ENCODE data around the gene FHOD3.

FHOD3 gene

DNA sequence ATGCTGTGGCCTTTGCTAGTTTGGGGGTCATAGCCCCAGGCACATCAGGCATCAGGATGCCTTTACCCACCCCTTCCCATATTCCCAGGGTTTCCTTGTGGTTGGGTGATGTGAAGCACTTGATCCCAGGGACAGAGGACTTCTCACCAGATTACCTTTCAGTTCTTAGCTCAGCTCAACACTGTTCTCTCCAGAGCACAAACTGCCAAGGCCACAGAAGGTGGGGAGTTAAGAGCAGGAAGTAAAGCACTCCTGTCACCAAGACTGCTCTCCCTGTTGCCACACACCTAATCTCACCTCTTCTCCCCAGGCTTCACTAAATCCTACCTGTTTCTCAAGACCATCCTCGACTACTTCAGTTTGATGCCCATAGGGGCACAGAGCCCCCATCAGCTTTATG is 25.9 kb downstream of the FHOD3 start:
- DNase-seq, result no peak

DNA sequence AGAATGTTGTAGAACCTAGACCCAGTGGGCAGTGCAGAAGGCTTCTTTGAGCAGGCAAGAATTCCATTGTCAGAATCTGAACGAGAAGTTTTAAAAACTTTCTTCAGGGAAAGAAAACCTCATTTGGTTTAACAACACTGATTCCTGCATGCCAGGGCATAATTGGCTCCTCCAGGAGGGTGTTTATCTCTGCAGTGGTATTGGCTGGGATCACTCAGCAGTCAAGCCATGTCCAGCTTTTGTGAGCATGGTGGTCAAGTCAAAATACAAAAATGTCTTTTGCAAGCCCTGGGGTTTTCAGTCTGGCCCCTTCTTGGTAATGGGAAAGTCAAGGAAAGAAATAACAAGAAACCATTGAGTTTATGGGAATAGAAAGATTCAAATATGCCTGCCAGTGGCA is 28.3 kb downstream of the FHOD3 start:
- DNase-seq, result no peak

DNA sequence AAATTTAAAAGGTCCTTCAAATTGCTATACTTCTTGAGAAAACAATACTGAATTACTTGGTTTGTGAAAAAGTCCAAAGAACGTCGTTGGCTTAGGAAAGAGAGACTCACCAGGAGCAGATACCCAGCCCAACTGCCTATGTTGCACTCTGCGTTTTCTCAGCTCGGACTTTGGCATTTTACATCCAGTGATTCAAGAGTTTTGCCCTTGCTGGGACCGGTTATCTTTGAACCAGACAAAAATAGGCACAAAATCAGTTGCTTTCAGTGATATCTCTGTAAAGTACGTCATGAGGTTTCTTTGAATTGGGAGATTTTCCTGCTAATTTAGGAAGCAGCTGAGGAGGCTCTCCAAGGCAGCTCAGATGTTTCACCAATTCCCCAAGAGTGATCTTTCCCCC is 29.3 kb downstream of the FHOD3 start:
- no peak for DNase-seq

DNA sequence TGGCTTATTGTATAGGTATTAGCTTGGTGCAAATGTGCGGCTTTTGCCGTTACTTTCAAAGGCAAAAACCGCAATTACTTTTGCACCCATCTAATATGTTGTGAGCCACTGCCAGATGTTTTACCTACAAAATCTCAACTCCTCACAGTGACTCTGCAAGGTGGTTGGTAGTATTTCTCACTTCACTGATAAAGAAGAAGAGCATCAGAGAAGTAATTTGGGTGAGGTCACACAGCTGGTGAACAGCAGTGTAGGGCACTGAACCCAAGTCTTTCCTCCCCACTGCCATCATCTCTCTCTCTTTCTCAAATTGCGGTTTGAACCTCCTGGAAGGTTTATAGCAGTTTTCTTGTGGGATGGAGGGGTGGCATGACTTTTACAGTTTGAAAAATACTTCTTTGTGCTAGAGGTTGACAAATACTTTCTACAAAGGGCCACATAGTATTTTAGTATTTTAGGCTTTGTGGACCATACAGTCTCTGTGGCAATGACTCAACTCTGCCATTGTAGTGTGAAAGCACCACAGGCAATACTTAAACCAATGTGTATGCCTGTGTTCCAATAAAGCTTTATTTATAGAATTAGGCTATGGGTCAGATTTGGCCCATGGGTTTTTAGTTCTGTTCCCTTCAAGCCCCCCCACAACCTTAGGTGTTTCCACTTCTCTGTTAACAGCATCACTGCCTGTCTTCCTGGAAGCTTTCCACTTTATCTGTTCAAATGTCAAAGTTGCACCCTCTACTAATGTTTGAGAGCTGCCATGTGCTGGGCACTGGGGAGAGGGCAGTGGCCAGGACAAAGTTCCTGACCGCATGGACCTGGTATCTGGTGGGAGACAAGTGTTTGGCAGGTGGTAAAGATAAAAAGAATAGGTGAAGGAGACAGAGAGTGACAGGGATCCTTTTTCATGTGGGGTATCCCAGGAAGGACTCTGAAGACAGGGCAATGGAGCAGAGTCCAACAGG is 30.1 kb downstream of the FHOD3 start:
- no peak for DNase-seq

DNA sequence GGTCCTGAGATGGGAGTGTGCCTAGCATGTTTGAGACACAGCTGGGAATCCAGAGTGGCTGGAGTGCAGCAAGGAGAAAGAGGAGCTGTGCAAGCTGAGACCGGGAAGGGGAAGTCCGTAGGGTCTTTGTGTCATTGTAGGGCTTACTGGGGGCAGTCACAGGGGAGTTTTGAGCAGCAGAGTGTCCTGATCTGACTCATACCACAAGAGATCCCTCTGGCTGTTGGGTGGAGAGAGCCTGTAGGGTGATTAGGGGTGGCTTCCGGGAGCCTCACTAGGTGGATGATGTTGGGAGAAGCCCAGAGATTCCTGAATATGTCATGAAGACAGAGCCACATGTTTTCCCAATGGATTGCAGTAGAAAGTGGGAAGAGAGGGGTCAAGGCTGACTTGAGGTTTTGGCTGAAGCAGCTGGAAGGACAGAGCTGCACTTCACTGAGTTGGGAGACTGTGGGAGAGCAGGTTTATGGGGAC is 30.9 kb downstream of the FHOD3 start:
- DNase-seq, result no peak

DNA sequence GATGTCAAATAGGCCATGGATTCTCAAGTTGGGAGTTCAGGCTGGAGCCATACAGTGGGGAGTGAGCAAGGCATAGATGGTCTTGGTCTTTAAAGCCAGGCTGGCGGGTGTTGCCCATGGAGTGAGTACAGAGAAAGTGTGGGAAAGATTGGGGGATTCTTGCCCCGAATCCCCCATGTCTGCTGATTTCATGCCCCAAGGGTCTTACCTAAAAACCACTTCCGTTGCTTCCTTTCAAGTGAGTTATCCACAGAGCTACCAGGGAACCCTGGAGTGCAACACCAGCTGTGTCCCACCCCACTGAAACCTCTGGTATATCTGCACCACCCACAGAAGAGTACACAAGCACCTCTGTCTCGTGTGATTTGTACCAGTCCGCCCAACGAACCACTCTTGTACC is 31.4 kb downstream of the FHOD3 start:
- DNase-seq, result no peak

DNA sequence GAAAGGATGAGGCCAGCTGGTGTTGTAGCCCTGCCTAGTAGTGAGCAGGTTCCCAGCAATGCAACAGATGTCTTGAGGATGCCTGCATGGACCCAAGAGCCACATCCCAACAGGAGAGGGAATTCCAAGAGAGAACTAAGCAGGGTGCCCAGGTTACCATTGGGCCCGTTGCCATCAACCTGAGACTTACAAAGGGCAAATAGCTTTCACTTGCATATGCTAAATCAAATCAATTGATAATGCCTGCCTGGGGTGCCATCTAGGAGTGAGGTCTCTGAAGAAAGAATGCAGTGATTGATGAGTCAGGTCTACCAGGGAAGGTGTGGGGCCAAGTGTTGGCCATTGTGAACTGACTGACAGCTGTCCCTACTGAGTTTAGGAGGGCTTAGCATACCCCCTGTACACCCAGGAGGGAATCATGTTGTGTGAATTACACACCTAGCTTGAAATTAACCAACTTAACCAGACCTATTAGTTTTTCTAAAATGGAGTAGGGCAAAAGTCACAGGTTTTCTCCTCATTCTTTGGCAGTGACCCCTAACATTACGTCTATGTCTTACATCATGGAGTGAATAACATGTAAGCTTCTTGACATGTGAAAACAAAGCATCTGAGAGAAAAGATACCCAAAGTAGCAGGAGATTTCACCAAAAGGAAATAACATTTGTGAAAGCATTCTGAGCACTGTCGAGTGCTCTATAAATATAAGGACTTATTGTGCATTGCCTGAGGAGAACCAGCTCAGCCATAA is 32.3 kb downstream of the FHOD3 start:
- no peak for DNase-seq

DNA sequence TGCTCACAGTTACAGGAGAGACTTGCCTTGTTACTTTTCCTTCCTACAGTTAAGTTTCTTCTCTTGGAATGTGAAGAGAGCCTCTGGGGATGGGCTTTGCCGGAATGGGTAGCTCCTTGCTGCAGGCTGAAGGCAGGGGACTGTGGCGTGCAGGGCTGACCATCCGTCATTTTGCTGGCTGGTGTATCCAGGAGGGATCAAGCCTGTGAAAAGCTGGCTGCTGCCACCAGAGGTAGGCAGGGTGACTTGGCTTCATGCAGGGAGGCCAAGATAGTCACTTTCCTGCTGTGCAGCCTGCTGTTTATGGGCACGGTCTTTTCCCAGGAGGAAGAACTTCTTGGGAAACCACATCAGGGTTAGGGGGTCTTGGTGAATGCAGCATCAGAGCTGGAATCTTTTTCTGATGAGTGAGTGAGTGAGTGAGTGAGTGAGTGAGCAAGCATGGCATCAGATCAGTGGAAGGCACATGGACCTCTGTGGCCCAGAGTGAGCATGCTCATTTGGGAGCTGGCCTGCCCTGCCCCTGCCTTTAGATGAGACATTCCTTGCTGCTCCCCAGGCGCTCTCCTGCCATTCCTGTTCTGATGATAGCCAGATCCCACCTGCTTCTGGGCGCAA is 33.0 kb downstream of the FHOD3 start:
- no peak for DNase-seq

DNA sequence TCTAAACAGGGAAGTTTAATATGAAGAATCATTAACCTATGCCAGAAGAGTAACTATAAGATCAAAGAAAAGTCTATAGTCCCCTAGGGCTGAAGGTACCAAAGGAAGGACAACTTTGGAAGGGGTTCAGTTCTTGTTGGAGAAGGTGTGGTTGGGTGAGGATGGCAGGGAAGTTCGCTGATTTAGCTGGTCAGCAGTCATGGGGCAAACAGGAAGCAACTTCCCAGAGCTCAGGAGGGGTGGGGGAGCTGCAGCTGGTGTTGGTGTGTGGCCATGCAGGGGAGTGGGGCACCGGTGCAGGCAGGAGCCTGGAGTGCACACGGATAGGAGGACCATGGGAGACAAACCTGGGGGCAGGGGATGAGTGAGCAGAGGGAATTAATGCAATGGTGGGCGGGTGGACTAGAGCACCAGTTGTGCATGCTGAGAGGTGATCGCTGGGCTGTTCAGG is 34.0 kb downstream of the FHOD3 start:
- DNase-seq, result no peak

DNA sequence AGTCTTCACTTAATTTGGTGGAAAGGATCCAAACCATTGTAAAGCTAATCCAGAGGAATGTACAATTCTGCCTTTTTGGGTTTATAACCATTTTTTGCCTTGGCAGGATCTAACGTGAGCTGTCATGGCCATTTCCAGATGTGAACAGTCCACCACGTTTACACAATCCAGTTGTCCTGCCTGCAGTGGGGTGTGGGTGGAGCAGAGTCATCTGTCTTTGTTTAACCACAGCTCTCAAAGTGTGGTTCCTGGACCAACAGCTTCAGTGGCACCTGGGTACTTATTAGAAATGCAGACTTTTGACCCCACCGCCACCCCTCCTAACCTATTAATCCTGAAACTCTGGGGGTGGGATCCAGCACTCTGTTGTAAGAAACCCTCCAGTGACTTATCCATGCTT is 35.9 kb downstream of the FHOD3 start:
- DNase-seq, result no peak

DNA sequence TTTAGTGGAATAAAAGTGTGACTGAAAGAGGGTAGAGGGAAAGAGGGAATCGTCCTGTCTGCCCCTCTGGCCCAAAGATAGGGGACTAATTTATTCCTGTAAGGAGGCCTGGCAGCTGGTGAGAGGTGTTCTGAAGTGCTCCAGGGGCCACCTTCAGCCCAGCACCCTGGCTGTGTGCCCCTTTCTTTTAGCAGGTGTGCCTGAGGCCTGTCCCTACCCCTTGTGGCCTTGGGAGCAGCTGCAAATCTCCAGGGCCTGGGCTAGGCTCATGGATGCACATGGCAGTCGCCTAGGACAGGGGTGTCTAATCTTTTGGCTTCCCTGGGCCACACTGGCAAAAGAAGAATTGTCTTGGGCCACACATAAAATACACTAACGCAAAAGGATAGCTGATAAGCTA is 37.3 kb downstream of the FHOD3 start:
- no peak for DNase-seq

DNA sequence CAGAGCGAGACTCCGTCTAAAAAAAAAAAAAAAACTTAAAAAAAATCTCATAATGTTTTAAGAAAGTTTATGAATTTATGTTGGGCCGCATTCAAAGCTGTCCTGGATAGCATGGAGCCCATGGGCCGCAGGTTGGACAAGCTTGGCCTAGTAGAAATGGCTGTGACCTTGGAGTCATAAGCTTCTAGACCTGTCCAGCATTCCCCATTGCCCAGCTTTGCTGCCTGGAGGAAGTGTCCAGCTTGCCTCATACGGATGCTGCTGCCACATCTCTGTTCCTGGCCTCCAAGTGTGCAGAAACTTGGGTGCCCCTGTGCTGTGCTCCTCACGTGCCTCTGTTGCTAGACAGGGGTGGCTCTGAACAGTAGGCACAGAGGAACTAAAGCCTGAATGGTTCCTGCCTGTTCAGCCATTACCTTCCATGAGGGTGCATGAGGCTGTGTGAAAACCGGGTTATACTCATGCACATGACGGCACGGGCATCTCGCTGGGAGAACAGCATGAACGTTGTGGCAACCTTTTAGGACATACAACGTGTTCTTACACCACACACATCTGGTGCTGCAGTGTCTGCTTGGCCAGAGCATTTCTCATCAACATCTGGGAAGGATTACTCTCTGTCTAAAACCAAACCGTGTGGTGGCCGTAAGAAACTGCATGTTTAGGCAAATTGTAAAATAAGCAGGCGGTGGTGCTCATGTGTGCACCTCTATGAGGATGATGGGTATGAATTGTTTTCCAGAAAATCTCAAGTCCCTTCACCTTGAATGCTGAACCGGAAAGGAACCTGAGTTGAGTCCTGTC is 38.2 kb downstream of the FHOD3 start:
- no peak for DNase-seq

DNA sequence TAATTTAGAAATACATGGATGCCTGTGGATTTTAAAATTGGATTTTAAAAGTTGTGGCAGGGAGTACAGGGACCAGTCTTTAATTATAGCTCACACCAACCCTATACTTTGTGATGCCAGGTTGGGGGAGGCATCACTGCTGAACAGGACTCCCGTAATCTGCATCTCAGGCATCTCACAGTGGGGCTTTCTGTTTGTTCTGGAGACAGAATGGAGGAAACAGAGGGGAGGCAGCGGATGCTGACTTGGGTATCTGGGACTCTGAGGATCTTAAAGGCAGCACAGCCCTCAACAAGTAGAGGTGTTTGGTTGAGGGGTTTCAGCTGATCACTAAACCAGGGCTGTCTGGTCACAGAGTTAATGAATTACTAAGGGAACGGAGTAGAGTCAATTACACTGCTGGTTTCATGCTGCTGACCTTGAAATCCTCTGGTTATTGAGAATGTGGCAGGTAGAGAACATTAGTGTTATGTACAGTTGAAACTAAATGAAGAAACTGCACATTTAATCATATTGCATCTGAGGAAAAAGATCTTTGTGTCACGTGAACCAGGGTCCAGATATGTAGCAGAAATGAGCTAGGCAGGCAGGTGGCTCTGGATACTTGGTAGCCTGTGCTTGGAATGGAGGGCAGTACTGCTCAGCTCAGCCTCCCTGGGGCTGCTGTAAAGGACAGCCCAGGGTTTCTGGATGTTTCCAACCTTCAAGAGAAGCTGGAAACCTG is 40.3 kb downstream of the FHOD3 start:
- DNase-seq, result no peak

DNA sequence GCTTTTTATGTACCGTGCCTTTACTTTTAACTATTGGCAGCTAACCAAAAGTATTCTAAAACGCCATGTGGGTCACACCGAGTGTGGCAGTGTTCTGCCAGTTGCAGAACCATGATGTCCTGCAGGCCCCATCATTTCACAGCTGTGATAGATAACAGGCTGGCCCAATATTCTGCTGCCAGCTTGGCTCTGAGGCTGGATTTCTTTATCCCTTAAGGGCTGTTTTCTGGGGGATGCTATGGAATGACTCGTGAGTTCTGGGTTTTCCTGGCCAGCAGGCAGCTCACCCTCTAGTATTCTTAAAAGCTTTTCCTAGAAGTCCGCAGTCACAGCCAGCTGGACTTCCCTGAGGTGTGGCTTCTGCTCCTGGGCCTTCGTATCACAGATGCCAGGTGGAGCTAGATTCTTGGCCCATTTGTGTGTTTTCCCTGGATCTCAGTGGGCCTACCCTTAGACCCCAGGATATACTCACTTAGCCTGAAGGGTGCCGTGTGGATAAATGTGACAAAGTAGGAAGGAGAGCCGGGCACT is 41.0 kb downstream of the FHOD3 start:
- DNase-seq, result no peak

DNA sequence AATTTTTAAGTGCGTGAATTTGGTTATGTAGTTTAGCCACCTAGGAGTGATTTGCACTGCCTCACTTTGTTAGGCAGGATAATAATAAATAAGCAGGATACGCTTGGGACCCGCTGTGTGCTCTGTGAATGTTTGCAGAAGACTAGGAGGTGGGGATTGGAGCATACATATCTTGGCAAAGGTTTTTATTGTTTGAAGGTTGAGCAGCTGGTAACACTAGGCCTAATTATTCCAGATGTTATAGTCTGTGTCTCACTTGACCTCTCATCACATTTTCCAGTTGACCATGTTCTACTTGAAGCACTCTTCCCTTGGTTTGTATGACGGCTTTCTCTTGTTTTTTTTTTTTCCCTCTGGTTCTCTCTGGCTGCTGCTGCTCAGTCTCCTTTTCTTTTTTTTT is 42.7 kb downstream of the FHOD3 start:
- no peak for DNase-seq

DNA sequence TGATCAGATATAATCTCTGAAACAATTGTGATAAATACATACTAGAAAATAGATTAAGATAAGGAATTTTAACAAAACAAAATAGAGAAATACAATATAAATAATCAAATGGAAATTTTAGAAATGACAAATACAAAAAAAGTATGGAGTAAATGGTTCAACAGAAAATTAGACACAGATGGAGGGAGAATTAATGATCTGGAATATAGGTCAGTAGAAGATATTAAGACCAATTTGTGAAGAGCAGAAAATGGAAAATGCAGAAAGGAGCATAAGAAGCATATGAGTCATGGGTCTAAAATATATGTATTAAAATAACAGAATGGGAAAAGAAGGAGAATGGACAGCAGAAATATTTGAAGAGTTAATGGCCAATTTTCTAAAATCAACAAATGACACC is 44.4 kb downstream of the FHOD3 start:
- DNase-seq, result no peak

DNA sequence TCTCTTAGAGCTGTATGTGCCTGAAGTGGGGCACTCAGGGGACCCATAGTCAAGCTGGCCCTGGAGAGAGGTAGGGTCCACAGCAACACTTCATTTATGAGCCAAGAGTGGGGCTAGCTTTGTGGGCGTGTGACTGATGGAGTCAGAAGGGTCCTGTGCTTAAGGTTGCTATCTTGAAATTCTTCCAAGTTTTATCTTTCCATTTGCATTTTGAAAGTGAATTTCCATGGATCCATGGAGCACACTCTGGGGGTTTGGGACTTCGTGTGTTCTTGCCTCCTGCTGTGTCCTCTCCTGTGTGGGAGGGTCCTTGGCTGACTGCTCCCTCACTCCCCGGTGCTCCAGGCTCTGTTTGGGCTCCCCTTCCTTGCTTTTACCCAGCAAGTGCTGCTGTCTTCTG is 50.8 kb downstream of the FHOD3 start:
- DNase-seq, result no peak

DNA sequence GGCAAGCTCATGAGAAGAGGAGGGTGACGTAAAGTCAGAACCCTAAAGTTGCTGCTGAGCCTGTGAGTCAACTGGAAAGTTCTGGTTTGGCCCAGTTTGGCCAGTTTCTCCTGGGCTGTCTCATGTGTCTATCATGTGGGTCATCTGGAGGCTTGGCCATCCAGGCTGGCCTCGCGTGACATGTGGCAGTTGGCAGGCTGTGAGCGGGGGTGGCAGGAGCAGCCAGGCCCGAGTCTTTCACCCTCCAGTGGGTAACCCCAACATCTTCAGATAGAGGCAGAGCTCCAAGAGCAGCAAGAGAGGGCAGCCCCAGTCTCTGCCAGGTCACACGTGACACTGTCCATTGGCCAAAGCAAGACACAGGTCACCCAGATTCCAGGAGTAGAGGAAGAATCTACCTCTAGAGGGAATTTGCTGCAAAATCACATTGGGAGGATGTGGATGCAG is 51.5 kb downstream of the FHOD3 start:
- DNase-seq, result no peak

DNA sequence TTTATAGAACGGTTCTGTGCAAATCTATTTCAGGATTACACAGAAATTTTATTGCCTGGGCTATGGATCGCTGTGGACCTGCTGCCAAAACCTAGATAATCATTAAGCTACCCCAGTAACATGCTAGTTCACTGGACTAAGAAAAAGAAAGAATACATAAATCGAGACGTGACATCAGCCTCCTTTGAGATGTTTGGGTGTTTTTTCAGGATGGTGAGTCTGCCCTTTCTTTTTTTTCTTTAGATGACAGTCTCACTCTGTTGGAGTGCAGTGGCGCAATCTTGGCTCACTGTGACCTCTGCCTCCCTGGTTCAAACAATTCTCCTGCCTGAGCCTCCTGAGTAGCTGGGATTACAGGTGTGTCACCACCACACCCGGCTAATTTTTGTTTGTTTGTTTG is 52.0 kb downstream of the FHOD3 start:
- no peak for DNase-seq

DNA sequence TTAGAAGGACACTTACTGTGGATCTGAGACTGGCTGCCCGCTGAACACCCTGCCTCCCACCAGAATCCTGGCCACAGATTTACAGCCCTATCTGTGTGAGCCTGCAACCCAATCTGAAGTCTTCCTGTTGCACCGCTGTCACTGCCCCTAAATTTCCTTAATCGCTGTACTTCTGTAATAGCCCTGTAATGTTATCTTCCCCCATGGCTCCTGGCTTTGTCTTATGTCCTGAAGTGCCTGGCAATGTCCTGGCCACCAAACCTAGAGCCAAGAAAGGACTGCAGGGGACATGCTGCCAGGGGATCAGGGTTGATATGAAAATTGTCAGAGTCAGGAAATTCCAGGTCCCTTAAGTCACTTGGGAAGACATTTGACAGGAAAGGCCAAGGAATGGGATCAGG is 52.7 kb downstream of the FHOD3 start:
- DNase-seq, result no peak

DNA sequence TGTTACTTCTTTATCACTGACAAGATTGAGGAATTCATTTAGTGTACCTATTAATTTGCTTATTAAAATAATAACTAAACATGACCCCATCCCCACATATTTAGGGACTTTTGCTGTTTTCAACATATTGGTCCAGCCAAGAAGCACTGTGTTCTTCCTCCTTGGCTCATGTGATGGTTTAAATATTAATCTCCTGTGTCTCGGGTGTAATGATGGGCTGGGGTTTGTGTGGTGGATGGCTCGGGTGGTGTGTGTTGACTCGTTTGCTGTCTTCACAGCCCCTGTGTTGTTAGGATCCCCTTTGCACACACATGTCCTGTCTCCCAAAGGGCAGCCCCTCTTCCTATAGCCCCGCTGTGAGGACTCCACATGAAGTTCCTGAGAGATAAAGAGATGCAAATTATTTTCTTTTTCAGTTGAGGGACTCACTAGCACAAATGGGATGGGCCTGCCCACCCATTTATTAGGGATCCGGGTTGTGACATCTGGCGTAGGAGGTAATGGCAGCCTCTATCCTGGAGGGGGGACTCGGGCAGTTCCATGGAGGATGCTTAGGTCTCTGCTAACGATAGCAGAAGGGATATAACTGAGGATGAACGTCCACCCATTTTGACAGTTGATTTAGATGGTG is 53.4 kb downstream of the FHOD3 start:
- no peak for DNase-seq

Data from central memory CD4-positive, alpha-beta T cell (primary cell).